ENCODE data around the gene CSF2RB. TPM values are rescaled to one million over a fixed set of nuclear protein-coding genes. Genes with fewer than 3 reads are reported as not detected.

Gene CSF2RB
- total and polyA plus RNA-seq, 10 of the 15 experiments (the other 5 are each of a cell fraction or from before 2014, with no cell fraction given) = 0.82 to 12.5 (median 5.4) TPM

DNA sequence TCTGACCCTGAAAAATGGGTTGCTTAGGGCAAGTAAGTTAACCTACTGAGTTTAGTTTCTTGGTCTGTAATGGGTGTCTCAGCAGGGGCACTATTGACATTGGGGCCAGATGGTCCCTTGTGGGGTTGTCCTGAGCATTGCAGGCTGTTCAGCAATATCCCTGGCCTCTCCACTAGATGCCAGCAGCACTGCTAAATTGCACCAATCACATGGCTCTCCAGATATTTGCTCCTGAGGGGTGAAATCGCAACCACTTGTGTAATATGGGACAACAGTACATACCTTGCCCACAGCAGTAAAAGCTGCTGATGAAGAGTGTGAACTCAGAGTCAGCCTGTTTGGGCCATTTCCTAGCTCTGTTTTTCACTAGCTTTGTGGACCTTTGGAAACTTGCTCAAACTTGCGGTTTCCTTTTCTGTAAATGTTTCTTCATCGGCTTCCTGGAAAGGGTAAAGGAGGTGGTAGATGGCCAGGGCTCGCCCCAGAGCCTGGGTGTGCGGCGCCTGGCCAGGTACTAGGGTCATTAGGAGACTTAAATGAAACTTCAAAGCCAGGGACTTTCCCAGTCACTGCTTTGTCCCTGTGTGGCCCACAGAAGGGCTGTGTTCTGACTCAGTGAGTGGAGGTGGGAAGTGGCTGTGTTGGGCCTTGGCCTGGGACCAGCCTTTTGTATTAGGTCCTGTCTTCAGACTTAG, 39.7 kb upstream of the CSF2RB start (continued):
- no peak for TF ChIP-seq ZNF622 (IDR thresholded peaks at IDR 0.05)
- TF ChIP-seq ZBED1 (IDR thresholded peaks at IDR 0.05; ENCODE audit: borderline replicate concordance) = no peak
- TF ChIP-seq FOXM1 (IDR thresholded peaks at IDR 0.05; ENCODE audit: low read depth, low read length) = peak; percentile 79; the same call in 1 of the 2 replicates
- TF ChIP-seq, protein P1, sequence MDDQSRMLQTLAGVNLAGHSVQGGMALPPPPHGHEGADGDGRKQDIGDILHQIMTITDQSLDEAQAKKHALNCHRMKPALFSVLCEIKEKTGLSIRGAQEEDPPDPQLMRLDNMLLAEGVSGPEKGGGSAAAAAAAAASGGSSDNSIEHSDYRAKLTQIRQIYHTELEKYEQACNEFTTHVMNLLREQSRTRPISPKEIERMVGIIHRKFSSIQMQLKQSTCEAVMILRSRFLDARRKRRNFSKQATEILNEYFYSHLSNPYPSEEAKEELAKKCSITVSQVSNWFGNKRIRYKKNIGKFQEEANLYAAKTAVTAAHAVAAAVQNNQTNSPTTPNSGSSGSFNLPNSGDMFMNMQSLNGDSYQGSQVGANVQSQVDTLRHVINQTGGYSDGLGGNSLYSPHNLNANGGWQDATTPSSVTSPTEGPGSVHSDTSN (IDR thresholded peaks at IDR 0.05; ENCODE audit: insufficient replicate concordance, low read depth, low read length) = no peak

DNA sequence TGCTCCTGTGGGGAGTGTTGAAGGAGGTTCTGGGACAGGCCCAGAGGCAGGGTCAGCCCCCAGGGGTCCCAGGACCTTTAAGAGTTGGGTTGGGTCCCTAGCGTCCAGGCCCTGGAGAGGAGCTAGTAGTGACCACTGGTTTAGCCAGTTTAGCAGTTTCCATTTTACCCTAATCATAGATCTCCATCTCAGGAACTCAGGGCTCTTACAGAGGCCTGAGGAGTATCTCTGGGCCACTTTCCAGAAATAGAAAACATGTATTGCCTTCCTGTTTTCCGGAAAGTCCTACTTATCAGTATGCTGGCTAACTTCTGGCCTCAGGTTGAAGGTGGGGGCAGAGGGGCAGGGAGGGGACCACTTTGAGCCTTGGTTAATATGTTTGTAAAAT, 39.1 kb upstream of the CSF2RB start:
- Histone ChIP-seq H3K79me2 (ENCODE audit: control insufficient read depth, insufficient read depth, low read length) (no peaks in the 10 kb centered on the region), H3K9me3 (replicated peaks; ENCODE audit: control insufficient read depth, insufficient read depth, low read length) (no peaks in the 10 kb centered on the region; the same call in 2 of the 3 replicates), H4K20me1 (ENCODE audit: control insufficient read depth, insufficient read depth) (no peaks in the 10 kb centered on the region), H3K4me1 (ENCODE audit: control insufficient read depth, insufficient read depth, low read length) (peaks cover 16% of the 10 kb centered on the region), H3K27ac (ENCODE audit: control insufficient read depth, insufficient read depth) (peak overlapping the region; percentile 59), H3K4me3 (no peak overlapping the region), H3K36me3 (ENCODE audit: control insufficient read depth in 2 of 2, insufficient read depth in 2 of 2, low read length in 1 of 2) (peaks cover 7 to 25% of the 10 kb centered on the region in 2 experiments), H3K9ac (ENCODE audit: control insufficient read depth, insufficient read depth, low read length) (peak overlapping the region; percentile 47), H3K27me3 (replicated peaks in 1 of 2; ENCODE audit: control insufficient read depth in 2 of 2, insufficient read depth in 2 of 2, low read length in 1 of 2) (no peaks in the 10 kb centered on the region), H2AFZ (ENCODE audit: control insufficient read depth, low read depth, low read length) (peak overlapping the region; percentile 54; the same call in 1 of the 2 replicates), H3K4me2 (ENCODE audit: control insufficient read depth, insufficient read depth) (peak overlapping the region; percentile 57; the same call in 1 of the 2 replicates)
- ChIA-PET SMC1A (ENCODE audit: uncharacterized antibody, unreplicated experiment) (interaction anchor here (0.7 to 1.8 kb wide), 17 partner anchors 9 to 107 kb away, joined by 3 to 10 read pairs (median 4); partner anchors contain the start of gene CSF2RB), RAD21 (ENCODE audit: unreplicated experiment) (interaction anchor here (1.0 to 1.8 kb wide), 8 partner anchors 13 to 103 kb away, joined by 3 to 20 read pairs (median 4); partner anchors contain the start of gene NCF4), POLR2A (interaction anchor here (0.5 to 1.9 kb wide), 6 partner anchors 15 to 1489 kb away, joined by 3 to 4 read pairs (median 3); partner anchors contain the start of gene CSF2RB), CTCF (interaction anchor here (0.7 to 1.8 kb wide), 16 partner anchors 8 to 170 kb away, joined by 3 to 21 read pairs (median 4); partner anchors contain the start of genes CSF2RB and IFT27)
- intact Hi-C loops (cut with micrococcal nuclease; ENCODE audit: unreplicated experiment) (loop anchor here (1.0 to 2.0 kb wide), 2 partner anchors 27 to 42 kb away; no protein-coding TSS in a partner anchor), in situ Hi-C loops (cut with MboI) (no loop called here)
- ATAC-seq (no peak), DNase-seq (ENCODE audit: low read depth, low spot score) (no peak), FAIRE-seq (peak; percentile 35)
- TSS peak; percentile 60 for BruUV-seq (replicated peaks)
- TF ChIP-seq BRCA1 (IDR thresholded peaks at IDR 0.05; ENCODE audit: low read depth, low read length) (no peak), IKZF1 (conservative IDR thresholded peaks at IDR 0.05) (peak; percentile 32; the same call in 1 of the 2 replicates), SMC3 (IDR thresholded peaks at IDR 0.05; ENCODE audit: borderline replicate concordance, low read length) (0 out of 2 replicates have a peak, but pooled peaks have one; percentile 2)
- 21% methylated on average over 2 of the region's 2 CpGs for WGBS (ENCODE audit: insufficient coverage, insufficient replicate concordance, low lambda C conversion rate, missing lambda C conversion rate)

All from GM12878 (cell line).